Activated CD4-positive, alpha-beta memory T cell treated with anti-CD3 and anti-CD28 coated beads for 36 hours (primary cell): ENCODE measurements around the gene MOV10L1. TPM values are rescaled to one million over a fixed set of nuclear protein-coding genes. Genes with fewer than 3 reads are reported as not detected.

Experiments
- CTCF ChIA-PET: fragments of 350-600 bp; sonication (Branson Sonifier 250); formaldehyde crosslinking; loops from one replicate; lab custom pipeline; 2021; ENCODE audit warnings: antibody characterized with exemption, inconsistent platforms; lab: Charles Lee
- POLR2A ChIA-PET: fragments of 350-600 bp; sonication (Branson Sonifier 250); formaldehyde crosslinking; loops from one replicate; lab custom pipeline; 2021; ENCODE audit warnings: antibody characterized with exemption; lab: Charles Lee
- DNase-seq: peaks from one replicate; pipeline ENCODE4 v3.0.0-alpha.2; 2020
- H3K27ac Mint-ChIP-seq: one replicate; pipeline ENCODE4 v1.8.0; 2021; ENCODE audit warnings: mixed read lengths
- H3K27me3 Mint-ChIP-seq: one replicate; pipeline ENCODE4 v1.8.0; 2021; ENCODE audit warnings: mixed read lengths
- H3K36me3 Mint-ChIP-seq: one replicate; pipeline ENCODE4 v1.8.0; 2021; ENCODE audit warnings: mixed read lengths
- H3K4me1 Mint-ChIP-seq: one replicate; pipeline ENCODE4 v1.8.0; 2021; ENCODE audit warnings: low read depth, mixed read lengths
- H3K4me3 Mint-ChIP-seq: one replicate; pipeline ENCODE4 v1.8.0; 2021; ENCODE audit warnings: mild to moderate bottlenecking, mixed read lengths
- H3K9me3 Mint-ChIP-seq: one replicate; pipeline ENCODE4 v1.8.0; 2021; ENCODE audit warnings: mixed read lengths
- intact Hi-C: fragments of 100-400 bp; cut with micrococcal nuclease; formaldehyde crosslinking; loops from one replicate; pipeline ENCODE4 v1.15.1; 2023
- total RNA-seq, 2 experiments: library from RNA; stranded (reverse); gene quantifications; one replicate each; pipeline ENCODE4 v1.2.3, GENCODE V29; 2021

The MOV10L1 gene
- total RNA-seq, 2 experiments from 2014 or later, result not detected

DNA sequence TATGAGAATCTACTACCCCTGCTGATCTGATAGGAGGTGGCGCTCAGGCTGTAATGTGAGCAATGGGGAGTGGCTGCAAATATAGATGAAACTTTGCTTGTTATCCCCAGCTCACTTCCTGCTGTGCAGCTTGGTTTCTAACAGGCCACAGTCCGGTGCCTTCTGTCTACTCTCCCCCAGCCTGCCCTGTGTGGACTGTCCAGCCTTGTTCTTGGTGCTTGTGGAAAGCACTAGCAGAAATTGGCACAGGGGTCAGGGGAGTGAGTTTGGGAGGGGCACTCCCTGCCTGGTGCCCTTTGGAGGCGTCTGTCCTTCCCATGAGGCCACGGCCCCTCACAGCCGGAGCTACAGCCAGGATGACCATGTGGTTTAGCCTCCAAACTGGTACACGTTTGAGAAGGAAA is 14.3 kb downstream of the MOV10L1 start:
- ChIA-PET CTCF (no interaction called here), POLR2A (no interaction called here)
- no peaks in the 10 kb centered on the region for H3K9me3 Mint-ChIP-seq
- no peak for DNase-seq
- no peak overlapping the region for H3K4me3 Mint-ChIP-seq
- no peak overlapping the region for H3K27ac Mint-ChIP-seq
- no peaks in the 10 kb centered on the region for H3K36me3 Mint-ChIP-seq
- intact Hi-C loops, result no loop called here
- peaks cover 6% of the 10 kb centered on the region for H3K4me1 Mint-ChIP-seq
- peaks cover 6% of the 10 kb centered on the region for H3K27me3 Mint-ChIP-seq

DNA sequence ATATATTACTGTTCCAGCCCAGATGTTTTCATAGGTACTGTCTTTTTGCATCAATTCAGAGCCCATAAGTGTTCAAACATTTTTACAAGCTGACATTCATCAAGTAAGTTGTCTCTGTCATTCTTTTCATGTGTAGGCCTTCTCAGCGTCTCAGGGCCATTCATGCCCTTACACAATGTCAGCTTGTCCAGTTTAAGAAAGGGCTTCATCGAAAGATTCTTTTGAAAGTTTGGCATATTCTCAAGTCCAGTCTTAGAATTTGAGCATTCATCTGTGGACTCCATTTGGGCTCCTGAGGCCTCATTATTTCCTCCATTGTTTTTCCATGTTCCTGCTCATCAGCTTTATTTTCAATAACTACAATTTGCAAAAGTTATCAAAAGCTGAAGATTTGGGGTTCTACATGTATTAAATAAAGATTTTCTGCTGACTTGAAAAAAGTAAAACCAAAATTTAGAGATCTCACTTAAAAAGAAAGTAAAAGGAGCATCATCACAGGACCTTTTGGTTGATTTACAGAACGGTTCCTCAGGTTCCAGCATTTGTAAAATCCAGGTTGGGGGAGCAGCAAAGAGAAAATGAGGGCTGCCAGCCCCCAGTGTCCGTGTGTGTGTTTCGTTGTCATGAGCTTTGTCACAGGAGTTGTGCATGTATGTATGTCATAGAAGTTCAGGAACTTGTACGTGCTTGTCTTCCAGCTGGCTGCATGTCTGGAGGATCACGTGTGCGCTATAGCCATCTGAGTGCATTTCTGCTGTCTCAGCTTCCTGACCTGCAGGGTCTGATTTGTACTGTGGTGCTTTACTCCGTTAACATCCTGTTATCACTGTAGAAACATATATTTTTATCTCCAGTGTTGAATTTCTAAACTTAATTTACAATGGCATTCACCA is 15.6 kb downstream of the MOV10L1 start:
- H3K4me1 Mint-ChIP-seq, result peaks cover 6% of the 10 kb centered on the region
- H3K27me3 Mint-ChIP-seq, result peaks cover 3% of the 10 kb centered on the region
- POLR2A ChIA-PET, result interaction anchor here (0.6 kb wide), 1 partner anchor 216 kb away, joined by 3 read pairs; no protein-coding TSS in a partner anchor
- H3K4me3 Mint-ChIP-seq, result no peak overlapping the region
- CTCF ChIA-PET, result no interaction called here
- H3K36me3 Mint-ChIP-seq, result no peaks in the 10 kb centered on the region
- no peaks in the 10 kb centered on the region for H3K9me3 Mint-ChIP-seq
- DNase-seq, result peak; percentile 43
- H3K27ac Mint-ChIP-seq, result no peak overlapping the region
- intact Hi-C loops, result no loop called here

GRCh38 chr22:50107529-50107928 is 17.7 kb downstream of the MOV10L1 start:
- Mint-ChIP-seq H3K4me1 (peaks cover 9% of the 10 kb centered on the region), H3K27ac (no peak overlapping the region), H3K36me3 (no peaks in the 10 kb centered on the region), H3K27me3 (peaks cover 5% of the 10 kb centered on the region), H3K9me3 (no peaks in the 10 kb centered on the region), H3K4me3 (no peak overlapping the region)
- intact Hi-C loops, result no loop called here
- POLR2A ChIA-PET, result no interaction called here
- no peak for DNase-seq
- CTCF ChIA-PET, result no interaction called here

DNA sequence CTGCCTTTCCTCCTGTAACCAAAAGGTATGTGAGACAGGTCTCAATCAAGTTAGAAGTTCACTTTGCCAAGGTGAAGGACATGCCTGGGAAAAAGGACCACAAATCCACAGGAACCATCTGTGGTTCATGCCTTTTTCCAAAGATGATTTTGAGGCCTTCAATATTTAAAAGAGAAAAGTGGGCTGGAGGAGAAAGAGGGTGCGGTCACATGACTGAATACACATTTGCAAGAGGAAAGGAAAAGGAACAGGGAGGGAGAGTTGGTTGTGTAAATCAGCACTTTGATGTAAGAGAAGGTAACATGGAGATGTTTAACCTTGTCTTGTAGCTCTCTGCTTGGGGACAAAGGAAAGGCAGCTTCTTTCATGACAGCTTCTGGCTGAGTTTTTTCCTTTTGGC is 21.2 kb downstream of the MOV10L1 start:
- CTCF ChIA-PET, result no interaction called here
- intact Hi-C loops, result no loop called here
- no peak for DNase-seq
- no peak overlapping the region for H3K4me3 Mint-ChIP-seq
- H3K27me3 Mint-ChIP-seq, result peaks cover 20% of the 10 kb centered on the region
- POLR2A ChIA-PET, result no interaction called here
- peaks cover 8% of the 10 kb centered on the region for H3K4me1 Mint-ChIP-seq
- H3K36me3 Mint-ChIP-seq, result no peaks in the 10 kb centered on the region
- H3K9me3 Mint-ChIP-seq, result no peaks in the 10 kb centered on the region
- no peak overlapping the region for H3K27ac Mint-ChIP-seq

GRCh38 chr22:50112151-50113118 is 22.6 kb downstream of the MOV10L1 start:
- ChIA-PET CTCF (no interaction called here), POLR2A (no interaction called here)
- Mint-ChIP-seq H3K27ac (no peak overlapping the region), H3K9me3 (no peaks in the 10 kb centered on the region), H3K4me3 (no peak overlapping the region), H3K4me1 (peaks cover 8% of the 10 kb centered on the region), H3K27me3 (peaks cover 20% of the 10 kb centered on the region), H3K36me3 (no peaks in the 10 kb centered on the region)
- DNase-seq, result peak; percentile 30
- intact Hi-C loops, result no loop called here

- no peaks in the 10 kb centered on the region for H3K36me3 Mint-ChIP-seq
- H3K4me1 Mint-ChIP-seq, result peaks cover 8% of the 10 kb centered on the region
- peaks cover 19% of the 10 kb centered on the region for H3K27me3 Mint-ChIP-seq
- H3K9me3 Mint-ChIP-seq, result no peaks in the 10 kb centered on the region
- CTCF ChIA-PET, result no interaction called here
- no peak for DNase-seq
- POLR2A ChIA-PET, result no interaction called here
- H3K27ac Mint-ChIP-seq, result no peak overlapping the region
- no peak overlapping the region for H3K4me3 Mint-ChIP-seq
- intact Hi-C loops, result no loop called here
Measured at GRCh38 chr22:50114221-50115021, 24.6 kb downstream of the MOV10L1 start.

DNA sequence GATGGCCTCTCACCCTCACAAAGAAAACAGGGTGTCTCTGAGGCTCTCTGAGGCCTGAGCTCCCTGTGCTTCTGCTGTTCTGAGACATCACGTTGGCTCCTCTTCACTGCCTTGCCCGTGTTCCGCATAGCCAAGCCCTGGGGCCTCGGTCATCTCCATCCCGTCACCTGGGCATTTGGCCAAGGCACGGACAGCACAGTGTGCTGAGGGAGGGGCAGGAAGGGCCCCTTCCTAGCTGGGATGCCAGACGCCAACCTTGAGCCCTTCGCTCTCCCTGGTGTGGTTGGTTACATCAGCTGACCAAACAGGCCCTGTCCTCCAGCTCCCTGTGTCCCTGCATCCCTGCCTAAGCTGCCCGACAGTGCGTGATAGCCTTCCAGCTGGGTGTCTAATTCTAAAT is 25.9 kb downstream of the MOV10L1 start:
- no peaks in the 10 kb centered on the region for H3K36me3 Mint-ChIP-seq
- H3K9me3 Mint-ChIP-seq, result no peaks in the 10 kb centered on the region
- DNase-seq, result no peak
- ChIA-PET CTCF (no interaction called here), POLR2A (interaction anchor here (0.6 kb wide), 1 partner anchor 213 kb away, joined by 5 read pairs; no protein-coding TSS in a partner anchor)
- intact Hi-C loops, result no loop called here
- no peak overlapping the region for H3K4me3 Mint-ChIP-seq
- peaks cover 8% of the 10 kb centered on the region for H3K4me1 Mint-ChIP-seq
- H3K27me3 Mint-ChIP-seq, result peaks cover 18% of the 10 kb centered on the region
- no peak overlapping the region for H3K27ac Mint-ChIP-seq

DNA sequence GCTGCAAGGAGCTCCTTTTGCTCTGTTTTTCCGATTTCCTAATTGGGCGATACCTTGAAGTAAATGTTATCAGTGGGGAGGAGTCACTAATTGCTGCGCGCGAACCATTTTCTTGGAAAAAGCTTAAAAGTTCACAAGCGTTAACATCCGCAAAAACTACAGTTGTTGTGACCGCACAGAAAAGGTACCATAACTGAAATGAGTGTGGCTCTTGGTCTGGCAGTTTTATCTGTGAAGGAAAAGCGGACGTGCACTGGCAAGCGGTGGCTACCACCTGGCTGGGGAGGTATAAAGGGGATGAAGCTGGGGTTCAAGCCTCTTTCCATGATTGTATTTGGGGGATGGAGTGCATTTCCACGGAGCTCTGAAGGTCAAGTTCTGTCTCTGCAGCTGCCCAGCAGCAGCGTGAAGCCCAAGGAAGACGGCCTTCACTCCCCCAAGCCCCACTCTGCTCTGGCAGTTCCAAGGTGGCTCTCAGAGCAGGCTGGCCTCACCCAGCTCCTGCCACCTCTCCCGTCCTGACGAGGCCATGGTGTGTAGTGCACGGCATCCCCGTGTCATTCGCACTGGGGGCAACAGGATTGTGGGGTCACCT is 27.5 kb downstream of the MOV10L1 start:
- Mint-ChIP-seq H3K4me3 (no peak overlapping the region), H3K36me3 (no peaks in the 10 kb centered on the region), H3K9me3 (no peaks in the 10 kb centered on the region), H3K27me3 (peaks cover 22% of the 10 kb centered on the region), H3K4me1 (peaks cover 8% of the 10 kb centered on the region), H3K27ac (no peak overlapping the region)
- POLR2A ChIA-PET, result no interaction called here
- DNase-seq, result no peak
- CTCF ChIA-PET, result no interaction called here
- intact Hi-C loops, result no loop called here

GRCh38 chr22:50118129-50118528 is 28.3 kb downstream of the MOV10L1 start:
- no peak for DNase-seq
- intact Hi-C loops, result no loop called here
- Mint-ChIP-seq H3K4me1 (no peaks in the 10 kb centered on the region), H3K27ac (no peak overlapping the region), H3K4me3 (no peak overlapping the region), H3K36me3 (no peaks in the 10 kb centered on the region), H3K9me3 (peaks cover 4% of the 10 kb centered on the region), H3K27me3 (peaks cover 15% of the 10 kb centered on the region)
- ChIA-PET CTCF (no interaction called here), POLR2A (no interaction called here)

DNA sequence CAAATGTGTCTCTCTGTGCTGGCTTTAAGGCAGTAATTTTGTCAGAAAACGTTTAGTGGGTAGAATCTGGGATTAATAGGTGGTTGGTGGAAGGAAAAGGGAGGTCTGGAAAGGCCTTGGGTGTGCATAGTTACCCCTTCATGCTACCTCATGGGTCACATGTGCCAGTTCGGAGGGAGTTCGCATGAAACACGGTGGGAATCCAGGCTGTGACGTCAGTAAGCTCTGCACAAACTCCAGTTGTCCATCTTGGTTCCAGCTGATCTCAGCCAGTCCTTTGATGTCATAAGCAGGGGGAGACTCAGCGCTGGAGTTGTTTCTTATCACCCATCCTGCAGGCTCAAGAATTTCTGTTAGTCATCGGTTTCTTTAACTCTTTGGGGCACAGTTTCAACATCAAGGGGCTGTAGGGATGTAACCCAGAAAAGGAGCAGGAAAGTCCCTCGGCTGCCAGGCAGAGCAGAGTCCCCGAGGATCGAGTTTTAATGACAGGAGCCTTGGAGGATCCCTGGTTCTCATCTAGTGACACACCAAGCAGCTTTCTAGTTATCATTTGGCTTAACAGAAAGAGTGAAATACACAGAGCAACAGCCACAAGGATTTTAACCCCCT is 28.9 kb downstream of the MOV10L1 start:
- Mint-ChIP-seq H3K9me3 (peaks cover 9% of the 10 kb centered on the region), H3K27me3 (peaks cover 12% of the 10 kb centered on the region), H3K36me3 (peaks cover 2% of the 10 kb centered on the region), H3K4me3 (no peak overlapping the region), H3K27ac (no peak overlapping the region), H3K4me1 (no peaks in the 10 kb centered on the region)
- ChIA-PET CTCF (no interaction called here), POLR2A (no interaction called here)
- intact Hi-C loops, result no loop called here
- no peak for DNase-seq

GRCh38 chr22:50119169-50119767 is 29.5 kb downstream of the MOV10L1 start:
- H3K36me3 Mint-ChIP-seq, result peaks cover 2% of the 10 kb centered on the region
- CTCF ChIA-PET, result no interaction called here

More at GRCh38 chr22:50119169-50119767, 29.5 kb downstream of the MOV10L1 start:
- H3K27me3 Mint-ChIP-seq, result peaks cover 12% of the 10 kb centered on the region
- no peaks in the 10 kb centered on the region for H3K4me1 Mint-ChIP-seq
- H3K4me3 Mint-ChIP-seq, result no peak overlapping the region
- DNase-seq, result no peak
- intact Hi-C loops, result no loop called here
- no peak overlapping the region for H3K27ac Mint-ChIP-seq
- POLR2A ChIA-PET, result no interaction called here
- peaks cover 15% of the 10 kb centered on the region for H3K9me3 Mint-ChIP-seq
